Tibial nerve (tissue), 4 donors: ENCODE results near the gene DUSP8. TPM values are rescaled to one million over a fixed set of nuclear protein-coding genes. Genes with fewer than 3 reads are reported as not detected.
A peak's percentile ranks its signal among the peaks of the same experiment; 100 is the strongest.

Experiments
- DNase-seq, 2 donors: peaks; one replicate each; pipeline ENCODE4 v3.0.0-alpha.2; 2019; ENCODE audit warnings: low spot score in 2 of 2
- H3K27ac ChIP-seq, 4 donors: fragments of 200-600 bp; sonication (generic) in 3 of 4; one replicate each; pipeline ENCODE4 v1.5.1; 2017 to 2019; ENCODE audit warnings: mild to moderate bottlenecking in 1 of 4
- H3K27me3 ChIP-seq, 2 donors: fragments of 200-600 bp; sonication (generic) in 1 of 2; one replicate each; pipeline versions ENCODE4 v1.5.1 to v1.6.0; 2017 to 2019
- H3K36me3 ChIP-seq, 3 donors: fragments of 200-600 bp; sonication (generic); one replicate each; pipeline ENCODE4 v1.5.1; 2018 to 2019
- H3K4me1 ChIP-seq, 4 donors: fragments of 200-600 bp; sonication (generic) in 3 of 4; one replicate each; pipeline ENCODE4 v1.5.1; 2017 to 2019
- H3K4me3 ChIP-seq, 4 donors: fragments of 200-600 bp; sonication (generic) in 3 of 4; one replicate each; pipeline ENCODE4 v1.5.1; 2017 to 2019; ENCODE audit warnings: mild to moderate bottlenecking in 1 of 4, moderate library complexity in 1 of 4
- H3K9me3 ChIP-seq, 4 donors: fragments of 200-600 bp; sonication (generic) in 3 of 4; one replicate each; pipeline ENCODE4 v1.5.1; 2017 to 2019
- CTCF ChIP-seq, 5 experiments: fragments of 200-600 bp in 3 of 5; fragments of 450-650 bp in 2 of 5; sonication (generic) in 3 of 5; IDR thresholded peaks; one replicate each; pipeline ENCODE4 v1.5.1; 2016 to 2019; ENCODE audit warnings: antibody characterized with exemption in 5 of 5, mild to moderate bottlenecking in 3 of 5, moderate library complexity in 2 of 5
- EP300 ChIP-seq, 2 donors: sonication (generic); formaldehyde crosslinking; IDR thresholded peaks; one replicate each; pipeline ENCODE4 v1.6.1; 2017; ENCODE audit warnings: antibody characterized with exemption in 2 of 2, mild to moderate bottlenecking in 1 of 2
- POLR2A ChIP-seq, 2 donors: fragments of 450-650 bp; IDR thresholded peaks; one replicate each; pipeline ENCODE4 v1.6.1; 2017; ENCODE audit warnings: antibody characterized with exemption in 2 of 2, mild to moderate bottlenecking in 2 of 2, moderate library complexity in 2 of 2
- WGBS, 2 donors: methylation state at CpG; one replicate each; pipeline ENCODE4 v1.1.5; 2018; 5-methylcytosine and 5-hydroxymethylcytosine counted together
- total RNA-seq, 4 donors: library from RNA; depleted of rRNA; stranded (reverse); fragments of >200 nt; gene quantifications; one replicate each; pipeline ENCODE4 v1.1.0, GENCODE V29; 2016

DUSP8 gene
- total RNA-seq, 4 donors from 2014 or later = 1.9 to 10.8 (median 3.4) TPM

- WGBS, 2 donors = 76 to 81% methylated on average over 21 to 70 of the region's 74 CpGs
- H3K9me3 ChIP-seq = no peaks in the 10 kb centered on the region
- no peak for TF ChIP-seq EP300 (IDR thresholded peaks at IDR 0.05)
- TF ChIP-seq POLR2A (IDR thresholded peaks at IDR 0.05) = no peak
- TF ChIP-seq CTCF (IDR thresholded peaks at IDR 0.05) = no peak
- H3K27ac ChIP-seq = peak overlapping the region; percentile 89 to 99 (median 94)
- peaks cover 0 to 59% (median 27%) of the 10 kb centered on the region in 4 donors for H3K4me1 ChIP-seq
- no peak for DNase-seq
- peaks cover 0 to 4% of the 10 kb centered on the region in 2 donors for H3K27me3 ChIP-seq
- H3K4me3 ChIP-seq = no peak overlapping the region
- H3K36me3 ChIP-seq = peaks cover 0 to 28% (median 0%) of the 10 kb centered on the region in 3 donors
Observed at GRCh38 chr11:1557051-1557884, 14.8 kb downstream of the DUSP8 start.

- Histone ChIP-seq H3K4me1 (peaks cover 0 to 59% (median 27%) of the 10 kb centered on the region in 4 donors), H3K9me3 (no peaks in the 10 kb centered on the region), H3K27me3 (peaks cover 0 to 4% of the 10 kb centered on the region in 2 donors), H3K36me3 (peaks cover 0 to 20% (median 0%) of the 10 kb centered on the region in 3 donors), H3K27ac (peak overlapping the region in 3 of 4 donors; percentile 40 to 99 (median 79)), H3K4me3 (no peak overlapping the region)
- DNase-seq = no peak
- TF ChIP-seq POLR2A (IDR thresholded peaks at IDR 0.05) (no peak), EP300 (IDR thresholded peaks at IDR 0.05) (no peak), CTCF (IDR thresholded peaks at IDR 0.05) (no peak)
- WGBS, 2 donors = 71 to 80% methylated on average over 27 to 33 of the region's 63 CpGs
Observed at GRCh38 chr11:1556278-1556902, 15.7 kb downstream of the DUSP8 start.

GRCh38 chr11:1555713-1556153 is 16.3 kb downstream of the DUSP8 start:
- 80 to 89% methylated on average over 9 of the region's 9 CpGs for WGBS, 2 donors
- H3K27ac ChIP-seq = peak overlapping the region in 3 of 4 donors; percentile 40 to 99 (median 79)

GRCh38 chr11:1554981-1555712 is 16.9 kb downstream of the DUSP8 start:
- Histone ChIP-seq H3K27ac (peak overlapping the region; percentile 40 to 99 (median 62)), H3K4me1 (peaks cover 0 to 49% (median 26%) of the 10 kb centered on the region in 4 donors)
- 67 to 70% methylated on average over 8 to 12 of the region's 13 CpGs for WGBS, 2 donors

More at GRCh38 chr11:1555713-1556153, 16.3 kb downstream of the DUSP8 start:
- Histone ChIP-seq H3K36me3 (peaks cover 0 to 14% (median 0%) of the 10 kb centered on the region in 3 donors), H3K27me3 (peaks cover 0 to 4% of the 10 kb centered on the region in 2 donors), H3K4me3 (no peak overlapping the region), H3K9me3 (no peaks in the 10 kb centered on the region), H3K4me1 (peaks cover 0 to 54% (median 27%) of the 10 kb centered on the region in 4 donors)
- DNase-seq = no peak
- no peak for TF ChIP-seq CTCF (IDR thresholded peaks at IDR 0.05)
- no peak for TF ChIP-seq EP300 (IDR thresholded peaks at IDR 0.05)
- no peak for TF ChIP-seq POLR2A (IDR thresholded peaks at IDR 0.05)

More at GRCh38 chr11:1554981-1555712, 16.9 kb downstream of the DUSP8 start:
- Histone ChIP-seq H3K9me3 (no peaks in the 10 kb centered on the region), H3K36me3 (peaks cover 0 to 14% (median 0%) of the 10 kb centered on the region in 3 donors), H3K27me3 (peaks cover 0 to 4% of the 10 kb centered on the region in 2 donors), H3K4me3 (no peak overlapping the region)
- no peak for TF ChIP-seq EP300 (IDR thresholded peaks at IDR 0.05)
- no peak for TF ChIP-seq CTCF (IDR thresholded peaks at IDR 0.05)
- no peak for TF ChIP-seq POLR2A (IDR thresholded peaks at IDR 0.05)
- no peak for DNase-seq
